ENCODE data around the gene KREMEN1. TPM values are rescaled to one million over a fixed set of nuclear protein-coding genes. Genes with fewer than 3 reads are reported as not detected.
A peak's percentile ranks its signal among the peaks of the same experiment; 100 is the strongest.
"Not testable (repeated sequence)": the region's sequence is repeated elsewhere in the genome, so short reads cannot be mapped to it uniquely, and the experiment has no call there.

Gene KREMEN1
- total RNA-seq, 1 donor from 2014 or later = 23.5 TPM

DNA sequence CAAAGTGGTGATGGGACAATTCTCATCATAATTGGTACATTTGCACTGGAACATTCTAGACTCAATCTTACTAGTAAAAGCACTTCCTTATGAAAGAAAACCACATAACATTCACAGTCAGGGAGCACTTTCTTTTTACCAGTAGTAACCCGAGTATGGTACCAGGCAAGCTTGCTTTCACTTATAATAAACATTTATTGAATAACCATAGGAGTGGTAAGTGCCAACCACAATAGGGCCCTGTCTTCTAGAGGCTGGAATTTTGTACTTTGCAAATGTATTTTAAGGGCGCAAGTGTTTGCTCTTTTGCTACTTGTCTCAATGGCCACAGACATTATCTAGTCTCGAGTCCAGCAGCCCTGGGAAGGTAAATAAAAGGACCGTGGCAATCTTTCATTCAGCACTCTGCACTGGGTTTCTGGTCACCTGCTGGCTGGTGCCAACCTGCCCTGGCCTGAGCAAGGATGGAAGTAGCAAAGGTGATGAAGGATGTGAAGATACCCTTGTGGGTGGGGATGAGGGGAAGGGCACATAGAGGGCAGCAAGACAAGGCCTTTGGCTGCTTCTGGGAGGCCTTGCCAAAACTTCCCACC is 35.4 kb upstream of the KREMEN1 start:
- Histone ChIP-seq H3K9me3 (no peaks in the 10 kb centered on the region), H3K27me3 (ENCODE audit: low read depth) (no peaks in the 10 kb centered on the region), H3K4me1 (peaks cover 25% of the 10 kb centered on the region), H3K36me3 (no peaks in the 10 kb centered on the region), H3K27ac (no peak overlapping the region), H3K4me3 (no peak overlapping the region)
- TF ChIP-seq, protein P1, sequence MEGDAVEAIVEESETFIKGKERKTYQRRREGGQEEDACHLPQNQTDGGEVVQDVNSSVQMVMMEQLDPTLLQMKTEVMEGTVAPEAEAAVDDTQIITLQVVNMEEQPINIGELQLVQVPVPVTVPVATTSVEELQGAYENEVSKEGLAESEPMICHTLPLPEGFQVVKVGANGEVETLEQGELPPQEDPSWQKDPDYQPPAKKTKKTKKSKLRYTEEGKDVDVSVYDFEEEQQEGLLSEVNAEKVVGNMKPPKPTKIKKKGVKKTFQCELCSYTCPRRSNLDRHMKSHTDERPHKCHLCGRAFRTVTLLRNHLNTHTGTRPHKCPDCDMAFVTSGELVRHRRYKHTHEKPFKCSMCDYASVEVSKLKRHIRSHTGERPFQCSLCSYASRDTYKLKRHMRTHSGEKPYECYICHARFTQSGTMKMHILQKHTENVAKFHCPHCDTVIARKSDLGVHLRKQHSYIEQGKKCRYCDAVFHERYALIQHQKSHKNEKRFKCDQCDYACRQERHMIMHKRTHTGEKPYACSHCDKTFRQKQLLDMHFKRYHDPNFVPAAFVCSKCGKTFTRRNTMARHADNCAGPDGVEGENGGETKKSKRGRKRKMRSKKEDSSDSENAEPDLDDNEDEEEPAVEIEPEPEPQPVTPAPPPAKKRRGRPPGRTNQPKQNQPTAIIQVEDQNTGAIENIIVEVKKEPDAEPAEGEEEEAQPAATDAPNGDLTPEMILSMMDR (IDR thresholded peaks at IDR 0.05) = no peak
- ATAC-seq = peak in 1 of 2 donors; percentile 27
- DNase-seq = no peak
- intact Hi-C loops (cut with DNase I) = no loop called here

DNA sequence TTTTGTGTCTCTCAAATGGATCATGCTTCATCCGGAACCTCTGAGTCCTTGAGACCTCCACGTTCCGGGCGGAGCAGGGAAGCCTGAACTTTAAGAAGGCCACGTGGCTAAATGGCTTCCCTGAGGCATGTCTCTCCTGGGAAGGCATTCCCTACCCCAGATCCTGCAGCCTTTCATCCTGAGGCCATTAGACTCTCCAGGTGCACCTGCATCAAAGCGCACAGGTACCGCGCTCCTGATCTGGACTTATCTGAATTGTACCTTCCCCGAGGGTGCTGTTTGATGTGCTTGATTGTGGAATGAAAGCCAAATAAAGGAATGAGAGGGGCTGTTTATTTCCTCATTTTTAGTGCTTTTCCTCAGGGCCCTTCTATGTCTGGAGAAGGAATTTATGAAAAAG is 33.7 kb upstream of the KREMEN1 start:
- ATAC-seq = no peak
- no peak for DNase-seq
- intact Hi-C loops (cut with DNase I) = no loop called here

GRCh38 chr22:29039684-29040083 is 33.2 kb upstream of the KREMEN1 start:
- DNase-seq = not testable (repeated sequence)

More for the DNA sequence above, 33.7 kb upstream of the KREMEN1 start:
- no peaks in the 10 kb centered on the region for H3K27me3 ChIP-seq (ENCODE audit: low read depth)
- TF ChIP-seq, protein P1 (IDR thresholded peaks at IDR 0.05) = no peak
- peaks cover 1% of the 10 kb centered on the region for H3K36me3 ChIP-seq
- peaks cover 30% of the 10 kb centered on the region for H3K4me1 ChIP-seq
- H3K27ac ChIP-seq = no peak overlapping the region
- H3K9me3 ChIP-seq = no peaks in the 10 kb centered on the region
- no peak overlapping the region for H3K4me3 ChIP-seq

GRCh38 chr22:29040385-29041275 is 32.2 kb upstream of the KREMEN1 start:
- DNase-seq = no peak
- intact Hi-C loops (cut with DNase I) = loop anchor here (10.0 kb wide), 1 partner anchor 186 kb away; no protein-coding TSS in a partner anchor
- H3K27me3 ChIP-seq (ENCODE audit: low read depth) = no peaks in the 10 kb centered on the region
- H3K4me3 ChIP-seq = no peak overlapping the region
- H3K36me3 ChIP-seq = peaks cover 11% of the 10 kb centered on the region
- peaks cover 33% of the 10 kb centered on the region for H3K4me1 ChIP-seq
- H3K9me3 ChIP-seq = no peaks in the 10 kb centered on the region
- ATAC-seq = peak; percentile 86 to 88
- TF ChIP-seq, protein P1 (IDR thresholded peaks at IDR 0.05) = peak; percentile 97
- no peak overlapping the region for H3K27ac ChIP-seq

More at GRCh38 chr22:29039684-29040083, 33.2 kb upstream of the KREMEN1 start:
- H3K27ac ChIP-seq; H3K27me3 ChIP-seq (ENCODE audit: low read depth); H3K9me3 ChIP-seq; H3K4me3 ChIP-seq; ATAC-seq; H3K36me3 ChIP-seq: not testable (repeated sequence)
- intact Hi-C loops (cut with DNase I) = loop anchor here (10.0 kb wide), 1 partner anchor 185 kb away; no protein-coding TSS in a partner anchor
- peaks cover 33% of the 10 kb centered on the region for H3K4me1 ChIP-seq

DNA sequence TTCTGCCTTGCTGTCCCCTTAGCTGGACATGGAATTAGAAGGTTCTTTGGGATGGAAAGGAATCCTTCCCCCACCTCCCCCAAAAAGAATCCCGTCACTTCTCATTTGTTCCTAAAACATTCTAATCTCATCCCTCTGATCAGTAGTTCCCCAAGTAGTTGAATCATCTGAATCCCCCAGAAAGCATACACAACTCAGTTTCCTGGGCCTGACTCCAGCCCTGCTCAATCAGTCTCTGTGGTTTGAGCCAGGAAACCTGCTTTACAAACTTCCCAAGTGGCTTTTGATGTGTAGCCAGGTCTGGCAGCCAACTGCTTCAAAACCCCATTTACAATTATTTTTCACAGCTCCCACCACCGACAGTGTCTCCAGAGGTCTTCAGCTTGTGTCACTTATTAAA is 31.4 kb upstream of the KREMEN1 start:
- DNase-seq = no peak
- ATAC-seq = peak; percentile 29 to 63
- Histone ChIP-seq H3K27me3 (ENCODE audit: low read depth) (no peaks in the 10 kb centered on the region), H3K27ac (no peak overlapping the region), H3K36me3 (peaks cover 14% of the 10 kb centered on the region), H3K4me1 (peaks cover 33% of the 10 kb centered on the region), H3K9me3 (no peaks in the 10 kb centered on the region), H3K4me3 (no peak overlapping the region)
- intact Hi-C loops (cut with DNase I) = loop anchor here (10.0 kb wide), 1 partner anchor 187 kb away; no protein-coding TSS in a partner anchor
- TF ChIP-seq, protein P1 (IDR thresholded peaks at IDR 0.05) = no peak
